Activated CD8-positive, alpha-beta memory T cell treated with anti-CD3 and anti-CD28 coated beads, Interleukin-2, amount 50 U/mL, for 1 hour (primary cell): ENCODE results near the gene TCF7L2.
"Not testable (repeated sequence)": the region's sequence is repeated elsewhere in the genome, so short reads cannot be mapped to it uniquely, and the experiment has no call there.

Experiments
- DNase-seq: peaks from one replicate; pipeline ENCODE4 v3.0.0-alpha.2; 2020; ENCODE audit errors: extremely low read depth

Gene TCF7L2

DNA sequence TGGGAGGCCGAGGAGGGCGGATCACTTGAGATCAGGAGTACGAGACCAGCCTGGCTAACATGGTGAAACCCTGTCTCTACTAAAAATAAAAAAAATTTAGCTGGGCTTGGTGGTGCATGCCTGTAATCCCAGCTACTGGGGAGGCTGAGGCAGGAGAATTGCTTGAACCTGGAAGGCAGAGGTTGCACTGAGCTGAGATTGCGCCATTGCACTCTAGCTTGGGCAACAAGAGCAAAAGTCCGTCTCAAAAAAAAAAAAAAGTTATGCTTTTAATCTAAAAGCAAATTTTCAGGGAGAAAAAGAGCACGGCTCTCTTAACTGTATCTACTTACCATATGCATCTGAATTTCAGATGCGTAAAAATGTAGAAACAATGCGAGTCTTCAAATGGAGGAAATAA lies 116.1 kb downstream of the TCF7L2 start:
- DNase-seq = not testable (repeated sequence)

DNA sequence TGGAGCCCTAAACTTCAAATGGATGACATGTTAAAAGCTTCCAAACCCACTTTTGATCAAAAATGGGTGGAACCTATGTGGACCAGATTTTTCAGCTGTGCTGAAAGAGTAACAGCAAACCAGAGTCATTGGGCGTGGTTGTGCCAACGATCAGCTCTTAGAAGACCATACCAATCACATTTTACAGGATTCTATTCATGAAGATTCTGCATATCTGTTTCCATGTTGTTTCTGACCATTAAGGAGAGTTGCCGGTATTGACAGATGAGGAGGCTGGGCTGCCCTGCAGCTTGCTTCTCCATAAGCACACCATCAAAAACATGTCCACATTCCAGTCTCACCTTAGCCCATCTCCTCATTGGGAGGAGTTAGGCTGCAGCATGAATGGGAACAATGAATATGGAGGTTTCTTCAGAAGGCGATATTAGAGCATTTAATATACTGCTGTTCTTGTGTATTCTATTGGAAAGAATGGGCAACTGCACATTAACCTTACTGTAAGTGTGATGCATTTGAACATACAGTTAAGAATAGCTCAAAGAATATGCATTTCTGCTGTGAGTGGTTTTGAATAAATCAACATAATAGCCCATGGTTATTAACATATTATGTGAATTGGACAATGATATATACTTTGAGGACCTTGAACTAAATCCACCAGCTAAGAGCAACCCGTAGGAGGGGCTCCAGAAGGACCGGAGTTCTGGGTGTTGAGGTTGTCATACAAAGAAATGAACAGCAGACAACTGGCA lies 116.7 kb downstream of the TCF7L2 start:
- DNase-seq = no peak

DNA sequence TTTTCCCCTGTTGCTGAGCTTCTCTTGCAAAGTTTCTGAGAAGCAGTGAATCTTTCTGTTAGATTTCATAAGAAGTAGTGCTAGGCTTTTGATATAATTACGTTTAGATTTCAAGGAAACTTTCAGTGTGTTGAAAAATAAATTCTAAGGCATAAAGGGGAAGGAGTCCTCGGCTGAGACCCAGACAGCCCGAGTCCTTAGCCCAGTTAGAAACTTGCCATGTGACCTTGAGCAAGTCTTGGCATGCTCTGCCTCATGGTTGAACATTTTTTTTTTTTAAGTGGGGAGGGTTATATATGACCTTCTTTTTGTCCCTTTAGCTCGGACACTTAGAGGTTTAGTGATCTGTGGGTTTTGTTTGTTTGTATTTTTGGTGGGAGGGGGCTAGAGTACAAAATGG lies 117.5 kb downstream of the TCF7L2 start:
- no peak for DNase-seq

DNA sequence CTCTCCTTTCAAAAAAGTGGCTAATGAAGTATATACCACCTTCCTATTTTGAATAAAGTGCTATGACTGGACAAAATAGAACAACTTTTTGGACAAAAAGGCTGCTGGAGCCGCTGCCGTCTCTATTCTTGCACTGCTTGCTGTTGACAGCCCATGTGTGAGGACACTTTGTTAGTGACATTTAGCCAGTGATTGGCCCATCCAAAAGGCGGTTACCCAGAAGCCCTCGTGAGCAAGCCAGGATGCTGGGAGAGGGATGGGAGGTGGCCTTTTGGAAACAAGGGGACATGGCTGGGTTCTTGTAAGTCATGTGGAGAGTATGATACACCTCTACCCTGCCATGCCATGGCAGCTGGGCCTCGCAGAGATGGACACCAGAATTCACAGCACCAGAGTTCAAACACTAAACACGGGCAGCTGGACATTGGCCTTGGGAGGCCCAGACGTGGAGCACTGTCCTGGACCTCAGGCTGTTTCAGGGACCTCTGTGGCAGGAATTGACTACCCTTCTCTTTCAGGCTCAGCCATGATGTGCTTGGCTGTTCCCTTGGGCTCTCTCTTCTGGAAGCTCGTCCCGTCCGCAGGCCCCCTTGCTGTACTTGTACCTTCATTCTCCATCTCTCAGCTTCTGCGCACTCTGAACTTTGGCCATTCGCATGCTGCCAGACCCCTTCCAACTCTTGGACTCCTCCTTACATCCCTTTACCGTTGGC lies 118.3 kb downstream of the TCF7L2 start:
- no peak for DNase-seq

DNA sequence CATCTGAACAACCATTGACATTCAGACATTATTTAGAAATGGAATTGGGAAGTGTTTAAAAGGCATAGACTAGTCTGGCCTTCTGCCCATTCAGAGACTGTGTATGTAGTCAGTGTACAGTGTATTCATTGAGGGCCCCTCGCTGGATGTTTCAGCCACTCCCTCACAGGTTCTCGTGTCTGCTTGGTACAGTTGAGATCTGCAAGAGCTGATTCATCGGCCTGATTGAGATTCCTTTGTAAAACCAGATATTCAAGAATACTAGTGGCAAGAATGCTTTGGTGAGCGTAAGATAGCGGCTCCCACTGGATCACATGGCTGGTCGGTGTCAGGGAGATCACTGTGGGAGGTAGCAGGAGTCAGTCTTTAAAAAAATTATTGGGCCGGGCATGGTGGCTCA lies 119.5 kb downstream of the TCF7L2 start:
- DNase-seq = no peak

DNA sequence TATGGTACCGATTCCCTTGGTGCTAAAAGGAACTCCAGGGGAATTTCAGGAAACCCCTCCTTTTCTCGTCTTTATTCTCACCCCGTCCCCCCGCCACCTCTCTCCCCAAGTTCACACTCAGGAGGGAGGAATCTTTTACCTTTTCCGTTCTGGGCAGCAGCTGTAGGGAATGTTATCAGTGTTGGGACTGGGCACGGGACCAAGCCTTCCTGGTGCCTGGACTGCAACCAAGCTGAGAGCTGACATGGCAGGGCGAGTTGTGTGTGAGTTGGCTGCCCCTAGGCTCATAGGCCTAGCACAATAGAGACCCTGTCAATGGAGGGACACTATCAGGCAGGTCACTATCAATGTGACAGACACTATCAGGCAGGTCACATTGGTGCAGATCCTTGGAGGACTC lies 121.4 kb downstream of the TCF7L2 start:
- DNase-seq = no peak

DNA sequence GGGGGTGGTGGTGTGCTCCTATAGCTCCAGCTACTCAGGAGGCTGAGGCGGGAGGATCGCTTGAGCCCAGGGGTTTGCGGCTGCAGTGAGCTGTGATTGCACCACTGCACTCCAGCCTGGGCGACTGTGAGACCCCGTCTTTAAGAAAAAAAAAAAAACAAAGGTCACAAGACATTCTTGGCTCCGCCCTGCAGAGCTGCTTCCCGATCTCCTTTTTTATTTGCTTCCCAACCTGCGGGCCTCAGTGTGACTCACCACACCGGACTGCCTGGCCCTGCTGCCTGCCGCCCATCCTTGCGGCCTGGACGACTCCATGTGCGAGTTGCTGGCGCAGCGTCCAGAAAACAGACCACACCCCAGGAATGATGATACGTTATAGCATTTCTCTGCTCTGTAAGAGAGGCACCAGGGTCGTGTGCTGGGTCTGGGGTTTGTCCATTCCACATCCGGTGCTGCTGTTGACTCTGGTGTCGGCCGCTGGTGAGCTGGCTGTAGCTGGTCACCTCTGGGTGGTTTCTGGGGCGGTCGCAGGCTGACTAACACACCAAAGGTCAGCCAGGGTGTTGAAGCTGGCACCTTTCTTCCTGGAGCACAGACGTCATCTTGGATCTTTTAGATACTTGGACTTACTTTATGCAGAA lies 123.6 kb downstream of the TCF7L2 start:
- no peak for DNase-seq

DNA sequence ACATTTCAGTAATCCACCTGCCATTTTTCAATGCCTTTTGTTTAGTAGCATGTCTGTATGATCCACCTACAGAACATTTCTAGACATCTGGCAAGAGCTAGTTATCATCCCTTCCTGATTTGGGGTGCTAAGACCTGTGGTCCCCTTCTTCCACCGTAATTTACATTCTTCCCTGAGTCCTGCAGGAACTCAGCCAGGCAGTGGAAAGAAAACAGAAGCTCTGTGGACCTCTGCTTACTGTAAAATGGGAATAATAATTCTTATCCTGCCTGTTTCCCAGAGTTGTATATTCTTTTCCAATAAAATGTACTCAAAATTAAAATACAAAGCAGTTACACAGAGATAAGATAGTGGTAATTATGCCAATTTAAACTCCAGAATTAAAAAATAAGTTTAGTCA lies 126.9 kb downstream of the TCF7L2 start:
- DNase-seq = no peak

DNA sequence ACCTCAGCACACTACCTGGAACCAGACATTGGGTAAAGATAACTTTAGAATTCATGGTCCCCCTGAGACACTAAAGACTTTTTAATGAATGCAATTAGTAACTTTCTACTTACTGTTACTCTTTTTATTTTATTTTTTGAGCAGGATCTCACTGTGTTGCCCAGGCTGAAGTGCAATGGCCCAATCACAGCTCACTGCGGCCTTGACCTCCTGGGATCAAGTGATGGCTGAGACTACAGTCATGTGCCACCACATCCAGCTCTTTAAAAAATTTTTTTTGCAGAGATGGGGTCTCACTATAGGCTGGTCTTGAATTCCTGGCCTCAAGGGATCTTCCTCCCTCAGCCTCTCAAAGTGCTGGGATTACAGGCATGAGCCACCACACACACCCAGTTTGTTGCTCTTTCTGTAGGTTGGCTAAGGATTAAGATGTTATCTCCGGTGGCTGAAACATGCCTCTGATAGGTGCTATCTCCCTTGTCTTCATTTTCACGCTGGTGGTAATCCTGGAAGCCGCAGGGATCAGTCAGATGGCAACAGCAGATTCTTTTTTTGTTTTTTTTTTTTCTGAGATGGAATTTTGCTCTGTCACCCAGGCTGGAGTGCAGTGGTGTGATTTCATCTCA lies 128.3 kb downstream of the TCF7L2 start:
- DNase-seq = no peak

DNA sequence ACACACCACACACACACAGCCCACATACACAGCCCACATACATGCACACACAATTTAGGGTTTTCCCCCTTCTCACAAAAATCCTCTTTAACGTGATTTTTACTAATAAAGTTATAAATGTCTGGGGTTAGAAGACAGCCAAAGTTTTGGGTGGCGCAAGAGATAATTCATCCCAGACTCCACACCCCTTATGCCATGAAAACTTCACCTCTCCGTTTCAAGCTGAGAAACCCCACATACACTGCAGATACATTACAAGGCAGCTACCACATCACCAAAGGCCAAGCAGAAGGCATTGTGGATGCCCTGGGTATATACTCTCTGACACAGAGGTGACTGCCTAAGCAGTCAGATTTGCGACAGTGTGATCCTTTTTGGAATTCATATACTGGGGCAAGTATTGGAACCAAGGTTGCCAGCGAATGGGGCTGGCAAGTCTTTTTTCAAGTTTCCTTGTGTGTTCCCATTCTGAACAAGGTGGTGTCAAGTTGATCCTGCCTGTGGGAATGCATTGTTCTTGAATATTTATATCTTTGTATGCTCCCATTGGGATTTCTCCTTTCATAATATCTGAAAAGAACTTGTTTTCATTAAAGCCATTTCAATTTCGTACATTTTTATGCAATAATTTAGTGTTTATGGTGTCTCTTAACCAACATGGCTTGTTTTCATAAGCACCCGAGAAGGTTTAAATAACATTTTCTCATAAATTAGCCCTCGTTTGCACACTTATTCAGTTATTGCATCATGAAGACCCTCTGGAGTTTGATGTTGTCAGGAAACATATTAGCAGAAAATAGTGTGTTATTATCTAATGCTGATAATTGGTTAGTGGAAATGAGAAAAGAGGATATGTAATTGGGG lies 130.2 kb downstream of the TCF7L2 start:
- no peak for DNase-seq

DNA sequence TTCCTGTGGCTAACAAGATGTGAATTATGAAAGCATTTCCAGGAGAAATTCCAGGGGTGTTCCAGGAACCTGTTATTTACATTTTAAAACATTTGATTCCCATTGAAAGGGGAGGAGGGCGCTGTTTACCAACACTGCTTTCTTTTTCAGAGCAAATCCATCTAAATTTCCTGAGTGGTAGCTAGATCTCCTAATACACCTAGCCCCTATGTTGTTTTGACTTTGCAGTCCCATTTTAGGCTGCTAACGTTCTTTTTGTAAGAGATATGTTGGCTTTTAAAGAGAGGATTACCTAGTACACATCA lies 130.8 kb downstream of the TCF7L2 start:
- no peak for DNase-seq

DNA sequence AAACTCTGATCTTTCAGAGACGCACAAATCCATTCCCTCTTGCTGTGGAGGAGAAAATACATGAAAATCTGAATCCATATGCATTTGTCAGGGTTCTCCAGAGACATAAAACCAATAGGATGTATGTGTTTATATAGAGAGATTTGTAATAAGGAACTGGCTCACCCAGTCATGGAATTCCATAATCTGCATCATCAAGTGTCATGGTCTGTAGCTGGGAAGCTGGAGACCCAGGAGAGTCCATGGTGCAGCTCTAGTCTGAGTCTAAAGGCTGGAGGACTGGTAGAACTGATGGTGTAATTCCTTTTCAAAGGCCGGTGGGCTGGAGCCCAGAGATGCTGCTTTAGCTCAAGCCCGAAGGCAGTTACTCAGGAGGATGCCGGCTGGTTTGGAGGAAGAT lies 134.0 kb downstream of the TCF7L2 start:
- no peak for DNase-seq

DNA sequence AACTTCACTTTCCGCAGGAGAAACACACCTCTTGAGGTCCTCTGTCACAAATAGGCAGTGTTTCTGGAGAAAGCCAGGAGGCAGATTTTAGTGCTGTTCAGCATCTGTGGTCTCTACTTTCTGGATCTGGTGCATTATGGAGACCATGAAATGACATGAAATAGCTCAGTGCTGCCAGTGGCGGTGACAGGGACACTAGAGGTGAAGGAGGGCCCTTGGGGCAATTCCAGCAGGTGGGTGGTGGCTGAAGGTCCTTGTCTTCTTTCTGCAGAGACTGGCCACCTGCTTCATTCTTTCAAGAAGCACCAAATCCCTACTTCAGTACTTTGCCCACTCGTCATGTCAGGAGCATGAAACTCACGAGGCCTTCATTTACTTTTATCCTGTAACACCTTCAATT lies 135.7 kb downstream of the TCF7L2 start:
- DNase-seq = no peak

DNA sequence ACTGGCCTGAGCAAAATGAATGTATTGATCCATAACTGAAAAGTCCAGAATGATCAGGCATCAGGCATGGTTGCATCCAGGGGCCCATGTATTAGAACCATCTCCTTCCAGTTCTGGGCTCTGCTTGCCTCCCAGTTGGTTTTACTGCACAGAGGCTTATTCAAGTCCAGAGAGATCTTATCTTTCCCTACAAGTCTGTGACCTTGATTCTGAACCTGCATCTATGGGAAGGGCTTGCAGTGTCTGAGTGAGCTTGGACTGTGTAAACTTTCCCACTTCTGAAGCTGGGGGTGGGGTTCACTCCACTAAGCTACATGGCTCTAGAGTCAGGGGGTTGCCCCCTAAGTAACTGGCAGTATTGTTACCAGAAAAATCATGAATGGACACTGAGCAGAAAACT lies 136.2 kb downstream of the TCF7L2 start:
- DNase-seq = no peak

DNA sequence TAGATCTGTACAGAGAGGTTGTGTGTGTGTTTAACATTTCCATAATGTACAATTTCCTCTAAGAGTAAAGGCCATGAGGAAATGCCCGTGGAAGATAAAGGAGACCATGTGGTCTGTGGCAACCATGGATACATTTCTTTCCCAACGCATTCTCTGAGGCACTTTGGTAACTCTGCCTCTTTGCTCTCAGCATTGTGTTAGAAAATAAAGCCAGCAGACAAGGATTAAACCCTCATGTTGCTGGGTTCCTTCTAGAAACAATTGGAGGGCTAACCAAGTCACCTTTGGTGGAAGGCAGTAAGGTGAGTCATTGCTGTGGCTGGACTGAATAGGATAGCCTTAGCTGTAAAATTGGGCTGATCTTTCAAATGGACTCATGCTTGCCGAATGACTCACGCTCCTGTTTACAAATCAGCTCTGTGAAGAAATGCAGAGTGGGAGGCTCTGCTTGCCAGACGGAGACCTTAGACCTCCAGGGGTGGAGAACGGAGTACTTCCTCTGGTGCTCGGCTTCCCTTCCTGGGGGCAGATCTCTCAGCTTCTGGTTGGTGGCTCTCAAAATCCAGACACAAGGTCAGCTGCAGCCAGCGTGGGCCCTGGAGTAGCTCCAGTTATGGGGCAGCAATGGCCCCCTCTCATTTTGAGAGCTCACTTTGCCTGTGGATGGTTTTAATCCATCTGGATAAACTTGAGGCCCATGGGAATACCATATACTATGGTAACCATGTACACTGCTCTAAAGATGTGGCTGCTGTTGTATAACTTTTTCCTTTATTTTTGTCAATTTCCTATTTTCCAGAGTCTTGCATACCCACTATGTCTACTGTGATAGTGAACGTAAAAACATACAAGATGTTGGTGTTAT lies 137.3 kb downstream of the TCF7L2 start:
- DNase-seq = no peak

DNA sequence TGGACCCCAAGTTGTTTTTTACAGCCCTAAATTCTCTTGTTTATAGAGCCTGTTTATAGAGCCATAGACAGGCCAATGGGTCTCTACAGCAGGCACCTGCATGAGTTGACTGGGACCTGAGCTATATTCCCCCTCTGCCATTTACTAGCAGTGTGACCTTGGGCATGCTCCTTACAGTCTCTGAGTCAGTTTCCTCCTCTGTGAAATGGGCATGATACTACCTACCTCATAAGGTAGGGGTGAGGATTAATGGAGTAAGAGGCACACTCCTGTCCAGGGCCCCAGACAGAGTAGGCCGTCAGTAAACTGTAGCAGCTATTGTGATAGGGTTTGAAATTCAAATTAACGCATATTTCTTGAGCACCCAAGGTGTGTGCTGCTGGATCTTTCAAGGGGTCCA lies 138.1 kb downstream of the TCF7L2 start:
- DNase-seq = no peak

DNA sequence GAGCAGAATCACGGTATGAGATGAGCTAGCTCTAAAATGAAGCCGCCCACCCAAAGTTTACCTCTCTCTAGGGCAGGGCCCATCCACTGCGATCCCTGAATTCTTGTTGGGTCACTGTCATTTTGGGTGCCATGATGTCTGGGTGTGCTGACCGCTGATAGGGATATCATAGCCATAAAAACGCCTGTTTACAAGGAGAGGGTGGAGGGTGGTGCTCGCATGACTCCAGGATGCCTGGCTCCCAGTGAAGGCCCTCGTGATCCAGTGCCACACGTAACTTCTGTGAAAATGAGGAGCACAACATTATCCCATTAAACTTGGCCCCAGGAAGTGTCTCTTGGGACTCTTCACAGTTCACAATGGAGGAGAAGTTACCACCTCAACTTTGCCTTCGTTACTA lies 139.5 kb downstream of the TCF7L2 start:
- no peak for DNase-seq

DNA sequence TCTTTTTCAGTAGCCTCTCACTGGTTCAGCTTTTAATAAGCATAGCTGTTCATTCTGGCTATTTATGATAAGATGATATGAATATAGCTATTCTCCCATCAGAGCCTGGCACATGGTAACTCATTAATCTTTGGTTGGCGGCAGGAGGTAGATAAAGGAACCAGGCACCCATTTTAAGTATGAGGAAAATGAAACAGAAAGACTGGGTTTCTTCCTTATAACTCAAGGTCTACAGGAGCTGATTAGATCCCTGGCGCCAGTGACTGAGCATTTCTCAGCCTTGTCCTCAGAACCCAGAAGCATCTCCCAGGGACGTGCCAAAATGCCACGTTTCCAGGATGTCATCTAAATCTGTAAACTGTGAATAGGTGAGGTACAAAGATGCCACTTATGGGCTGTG lies 141.9 kb downstream of the TCF7L2 start:
- no peak for DNase-seq

DNA sequence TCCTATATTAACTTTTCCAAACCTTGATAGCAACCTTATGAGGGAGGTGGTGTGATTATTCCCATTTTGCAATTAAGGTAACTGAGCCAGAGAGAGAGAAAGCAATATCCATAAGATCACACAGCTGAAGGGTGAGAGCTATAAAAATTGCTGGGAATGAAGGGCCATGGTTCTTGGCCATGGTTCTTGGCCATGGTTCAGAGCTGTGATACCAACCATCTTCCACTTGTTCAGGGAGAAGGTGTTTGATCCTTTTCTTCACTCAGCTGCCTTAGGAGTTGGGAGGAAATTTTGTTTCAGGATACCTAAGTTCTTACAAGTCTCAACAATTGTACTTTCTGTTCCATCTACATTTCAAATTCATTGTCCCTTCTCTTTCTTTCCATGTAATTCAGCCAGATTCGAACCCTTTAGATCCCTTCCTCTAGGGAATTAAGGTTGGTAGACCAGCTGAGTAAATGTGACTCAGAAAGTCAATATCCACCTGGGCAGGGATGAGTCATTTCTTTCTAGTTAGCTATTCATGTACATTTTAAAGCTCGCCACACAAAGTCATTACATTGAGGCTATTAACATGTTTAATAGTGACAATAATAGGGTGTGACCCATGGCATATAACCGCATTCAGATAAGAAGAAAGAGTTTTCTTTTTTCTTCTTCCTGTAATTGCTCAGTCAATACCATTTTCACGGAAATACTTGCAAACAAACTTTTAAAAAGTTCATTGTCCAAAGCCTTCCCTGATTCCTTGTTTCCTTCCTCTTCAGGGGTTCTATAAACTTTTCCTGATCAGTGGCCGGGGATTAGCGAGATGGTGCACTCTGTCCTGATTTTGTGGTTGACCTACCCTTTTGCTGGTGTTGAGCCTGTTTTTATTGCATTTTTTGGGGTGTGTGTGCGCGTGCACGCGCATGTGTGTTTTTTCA lies 143.4 kb downstream of the TCF7L2 start:
- DNase-seq = no peak

DNA sequence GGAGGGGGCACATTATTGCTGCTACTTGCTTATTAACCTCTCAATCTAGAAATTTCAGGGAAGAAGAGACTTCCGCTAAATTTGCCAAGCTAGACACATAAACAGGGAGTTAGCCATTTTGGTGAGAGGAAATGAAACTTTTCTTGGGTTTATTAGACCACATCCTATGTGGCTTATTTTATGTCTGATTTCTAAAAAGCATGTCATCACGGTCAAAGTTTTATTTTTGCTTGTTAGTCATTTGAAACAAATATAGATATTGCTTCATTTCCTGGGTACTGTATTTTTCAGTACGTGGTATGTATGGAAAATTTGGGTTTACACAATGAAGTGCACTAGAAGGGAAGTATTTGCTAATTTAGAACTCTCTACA lies 144.1 kb downstream of the TCF7L2 start:
- DNase-seq = no peak
